ENCODE data around the gene LCNL1.

- TF ChIP-seq CTCF (conservative IDR thresholded peaks at IDR 0.05 in 1 of 2, IDR thresholded peaks at IDR 0.05 in 1 of 2; ENCODE audit: extremely low read depth in 1 of 2, insufficient read depth in 1 of 2, low read depth in 1 of 2, low read length in 2 of 2) (no peak), EZH2 (IDR thresholded peaks at IDR 0.05; ENCODE audit: borderline replicate concordance, low read length) (no peak)
Measured at GRCh38 chr9:136985853-136986252, 3.1 kb downstream of the LCNL1 start.

Measured in mammary epithelial cell (primary cell).